SK-N-SH treated with all-trans-retinoic acid at 6 μM for 48 hours (cell line): Measurements from ENCODE around the gene ZNF618.

Experiments used
- ARNTL ChIP-seq: fragments of 450-650 bp; formaldehyde crosslinking; IDR thresholded peaks from 2 replicates; pipeline ENCODE4 v1.5.0; 2020; ENCODE audit warnings: low read depth, mild to moderate bottlenecking, moderate library complexity, borderline replicate concordance
- BACH2 ChIP-seq: fragments of 250-450 bp; sonication (Bioruptor Pico); IDR thresholded peaks from 2 replicates; pipeline ENCODE4 v1.9.0; 2021; ENCODE audit warnings: mild to moderate bottlenecking, borderline replicate concordance
- CSDC2 ChIP-seq: fragments of 250-450 bp; sonication (Bioruptor Pico); IDR thresholded peaks from 2 replicates; pipeline ENCODE4 v1.5.0; 2020; ENCODE audit warnings: mild to moderate bottlenecking, moderate library complexity
- CSRNP3 ChIP-seq: fragments of 250-450 bp; sonication (Bioruptor Pico); IDR thresholded peaks from 2 replicates; pipeline ENCODE4 v1.5.1; 2021; ENCODE audit warnings: mild to moderate bottlenecking, moderate library complexity
- ISL1 ChIP-seq: fragments of 250-450 bp; sonication (Bioruptor Pico); IDR thresholded peaks from 2 replicates; pipeline ENCODE4 v2.1.2; 2022; ENCODE audit warnings: mild to moderate bottlenecking, moderate library complexity
- OSR1 ChIP-seq: fragments of 250-450 bp; sonication (Bioruptor Pico); IDR thresholded peaks from 2 replicates; pipeline ENCODE4 v1.8.0; 2022; ENCODE audit warnings: moderate library complexity, mild to moderate bottlenecking, inconsistent platforms
- PATZ1 ChIP-seq: fragments of 250-450 bp; sonication (Bioruptor Pico); IDR thresholded peaks from 2 replicates; pipeline ENCODE4 v1.8.0; 2020; ENCODE audit warnings: mild to moderate bottlenecking, moderate library complexity, borderline replicate concordance
- PPARA ChIP-seq: fragments of 250-450 bp; sonication (Bioruptor Pico); IDR thresholded peaks from 2 replicates; pipeline ENCODE4 v1.5.0; 2020; ENCODE audit warnings: mild to moderate bottlenecking, borderline replicate concordance
- RARB ChIP-seq: fragments of 250-450 bp; sonication (Bioruptor Pico); IDR thresholded peaks from 2 replicates; pipeline ENCODE4 v1.8.0; 2021; ENCODE audit warnings: mild to moderate bottlenecking, moderate library complexity
- TCF4 ChIP-seq: fragments of 250-450 bp; sonication (Bioruptor Pico); IDR thresholded peaks from 2 replicates; pipeline ENCODE4 v1.8.0; 2021; ENCODE audit warnings: mild to moderate bottlenecking, moderate library complexity, borderline replicate concordance
- TOX ChIP-seq: fragments of 250-450 bp; sonication (Bioruptor Pico); IDR thresholded peaks from 2 replicates; pipeline ENCODE4 v1.8.0; 2021; ENCODE audit warnings: mild to moderate bottlenecking, moderate library complexity, borderline replicate concordance
- ZFP30 ChIP-seq: fragments of 450-650 bp; formaldehyde crosslinking; IDR thresholded peaks from 2 replicates; pipeline ENCODE4 v1.5.0; 2022; ENCODE audit warnings: mild to moderate bottlenecking, moderate library complexity
- ZNF565 ChIP-seq: fragments of 450-650 bp; formaldehyde crosslinking; conservative IDR thresholded peaks from 2 replicates; pipeline ENCODE4 v1.5.0; 2020; ENCODE audit warnings: low read depth, mild to moderate bottlenecking, moderate library complexity
- ZNF8 ChIP-seq: fragments of 450-650 bp; formaldehyde crosslinking; IDR thresholded peaks from 2 replicates; pipeline ENCODE4 v1.5.0; 2020; ENCODE audit warnings: mild to moderate bottlenecking, moderate library complexity

- no peak for TF ChIP-seq PPARA (CRISPR knock-in tag)
- no peak for TF ChIP-seq PATZ1
- no peak for TF ChIP-seq TCF4
- TF ChIP-seq ISL1 (CRISPR knock-in tag): no peak
- no peak for TF ChIP-seq CSRNP3 (CRISPR knock-in tag)
- TF ChIP-seq ARNTL: no peak
- no peak for TF ChIP-seq RARB
- no peak for TF ChIP-seq BACH2 (CRISPR knock-in tag)
- no peak for TF ChIP-seq OSR1
- TF ChIP-seq ZNF8: no peak
- TF ChIP-seq ZNF565 (CRISPR knock-in tag): no peak
- TF ChIP-seq ZFP30 (CRISPR knock-in tag): no peak
- no peak for TF ChIP-seq TOX (CRISPR knock-in tag)
- TF ChIP-seq CSDC2 (CRISPR knock-in tag): no peak
Observed at GRCh38 chr9:114082017-114082762, 206.1 kb downstream of the ZNF618 start.
